ENCODE results near the gene DDX59. TPM values are rescaled to one million over a fixed set of nuclear protein-coding genes. Genes with fewer than 3 reads are reported as not detected.

The DDX59 gene
- 8.7 and 13.1 TPM in 2 replicates for total RNA-seq

DNA sequence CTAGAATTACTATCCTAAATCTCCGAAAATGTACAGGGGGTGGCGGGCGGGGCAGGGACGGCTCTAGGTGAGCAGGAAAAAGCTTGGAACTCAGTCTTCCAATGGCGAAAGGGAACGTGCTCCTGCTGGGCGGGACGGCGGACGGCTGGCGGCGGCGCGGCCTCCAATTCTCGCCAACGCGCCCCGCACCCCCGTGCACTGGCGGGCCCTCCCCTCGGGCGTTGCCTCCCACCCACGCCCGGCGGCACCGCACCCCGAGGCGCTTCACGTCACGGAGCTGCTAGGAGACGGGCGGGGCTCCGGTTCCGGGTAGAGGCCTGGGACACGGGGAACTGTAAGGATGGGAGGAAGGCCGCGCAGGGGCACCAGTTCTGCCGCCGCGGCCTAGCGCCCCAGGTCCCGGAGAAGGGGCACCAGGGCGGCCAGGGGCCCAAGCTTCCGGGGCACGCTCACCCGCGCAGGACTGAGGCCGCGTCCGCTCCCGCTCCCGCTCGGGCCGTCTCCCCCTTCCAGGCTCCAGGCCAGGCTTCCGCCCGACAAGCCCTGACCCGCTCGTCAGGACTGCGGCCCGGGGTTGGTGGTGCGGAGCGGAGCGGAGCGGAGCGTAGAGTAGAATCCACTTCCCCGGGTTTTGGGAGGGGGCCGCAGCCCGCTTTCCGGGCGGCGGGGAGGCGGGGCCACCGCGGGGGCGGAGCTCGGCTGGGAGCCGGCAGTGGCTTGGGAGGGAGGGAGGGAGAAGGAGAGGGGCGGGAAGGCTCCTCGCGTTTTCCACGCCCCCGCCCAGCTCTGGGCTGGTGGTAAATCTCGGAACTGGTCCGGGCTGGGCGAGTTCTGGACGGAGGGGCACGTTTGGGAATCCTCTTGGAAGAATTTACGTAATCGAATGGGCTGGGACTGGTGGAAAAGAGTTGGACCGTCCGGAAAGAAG is at the start of gene DDX59:
Gene DDX59 (minus strand): TSS at position 594 of the 928 bp plus-strand sequence. CDS start 3,167 bp downstream, outside the sequence.

DNA sequence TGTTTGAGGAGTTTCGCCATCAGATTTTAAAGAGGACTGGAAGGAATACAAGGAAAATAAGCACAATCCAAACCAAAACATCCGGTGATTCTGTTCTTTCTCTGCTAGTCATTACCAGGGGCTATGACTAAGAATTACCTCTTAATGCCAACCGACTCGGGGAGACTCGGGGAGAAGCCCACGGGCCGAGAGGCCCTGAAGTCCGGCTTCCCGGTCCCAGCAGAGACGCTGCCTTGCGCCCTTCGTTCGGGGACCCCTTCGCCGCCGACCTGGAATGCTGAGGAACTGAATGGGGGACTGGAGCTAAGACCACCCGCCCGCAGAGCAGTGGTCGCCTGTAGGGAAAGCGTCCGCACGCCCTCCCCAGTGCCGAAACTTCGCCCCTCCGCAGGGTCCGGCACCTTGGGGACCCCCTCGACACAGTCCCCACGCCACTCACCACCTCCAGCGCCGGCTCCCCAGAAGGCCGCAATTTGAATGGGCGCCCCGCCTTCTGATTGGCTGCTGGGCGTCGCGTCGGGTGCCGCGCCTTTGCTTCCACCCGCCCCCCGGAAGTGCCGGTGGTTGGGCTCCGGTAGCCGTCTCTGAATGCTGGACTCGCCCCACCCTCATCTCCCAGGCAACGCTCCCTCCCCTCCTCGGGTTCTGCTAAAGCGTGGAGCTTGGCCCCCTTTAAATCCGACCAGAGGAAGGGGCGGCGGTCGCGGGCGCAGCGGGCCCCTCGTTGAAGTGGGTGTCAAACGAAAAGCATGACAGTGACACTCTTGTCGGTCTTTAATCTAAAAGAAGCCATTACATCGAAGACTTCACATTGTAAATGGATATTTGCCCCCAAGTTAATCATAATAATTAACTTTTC is 49.2 kb downstream of the DDX59 start, which contains the start of gene KIF14:
Gene KIF14 (minus strand): TSS at position 479 of the 859 bp plus-strand sequence. CDS start 2,028 bp downstream, outside the sequence.

Other genes starting within 250 kb of the DDX59 start
- gene KIF14, start 49.2 kb downstream of the DDX59 start, total RNA-seq: 3.6 and 6.7 TPM in 2 replicates
- 16.0 and 26.5 TPM in 2 replicates for gene CAMSAP2, start 69.0 kb upstream of the DDX59 start, total RNA-seq
- 0.48 TPM in 1 of 2 replicates, not detected in the other for gene GPR25, start 203.1 kb upstream of the DDX59 start, total RNA-seq
- 3.0 and 5.7 TPM in 2 replicates for gene INAVA, start 225.0 kb upstream of the DDX59 start, total RNA-seq